Stimulated activated CD4-positive, alpha-beta T cell treated with anti-CD3 and anti-CD28 coated beads, Interleukin-12 subunit alpha, Interleukin-12 subunit beta, amount 100 ng/mL, for 24 hours (primary cell): ENCODE data around the gene ARHGEF39.
"Not testable (repeated sequence)": the region's sequence is repeated elsewhere in the genome, so short reads cannot be mapped to it uniquely, and the experiment has no call there.

Source experiments
- DNase-seq, 2 experiments: peaks; one replicate each; pipeline ENCODE4 v3.0.0-alpha.2; 2020; ENCODE audit warnings: low read depth in 2 of 2

Gene ARHGEF39

DNA sequence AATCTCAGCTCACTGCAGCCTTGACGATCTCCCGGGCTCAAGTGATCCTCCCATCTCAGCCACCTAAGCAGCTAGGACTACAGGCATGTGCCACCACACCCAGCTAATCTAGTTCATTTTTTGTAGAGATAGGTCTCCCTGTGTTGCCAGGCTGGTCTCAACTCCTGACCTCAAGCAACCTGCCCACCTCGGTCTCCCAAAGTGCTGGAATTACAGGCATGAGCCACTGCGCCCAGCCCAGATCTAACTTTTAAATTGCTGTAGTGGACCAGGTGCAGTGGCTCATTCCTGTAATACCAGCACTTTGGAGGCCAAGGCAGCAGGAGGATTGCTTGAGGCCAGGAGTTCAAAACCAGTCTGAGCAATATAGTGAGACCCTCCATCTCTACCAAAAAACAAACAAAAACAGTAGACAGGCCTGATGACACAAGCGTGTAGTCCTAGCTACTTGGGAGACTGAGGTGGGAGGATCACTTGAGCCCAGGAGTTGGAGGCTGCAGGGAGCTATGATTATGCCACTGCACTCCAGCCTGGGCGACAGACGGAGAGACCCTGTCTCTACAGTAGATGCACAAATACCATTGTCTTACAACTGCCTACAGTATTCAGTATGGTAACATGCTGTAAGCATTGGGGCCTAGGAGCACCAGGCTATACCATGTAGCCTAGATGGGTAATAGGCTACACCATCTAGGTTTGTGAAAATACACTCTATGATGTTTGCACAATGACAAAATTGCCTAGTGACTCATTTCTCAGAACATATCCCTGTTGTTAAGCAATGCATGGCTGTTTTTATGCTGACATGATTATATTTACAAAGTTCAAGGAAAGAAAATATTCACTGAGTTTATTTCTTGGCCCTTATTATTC lies 12.8 kb downstream of the ARHGEF39 start:
- no peak for DNase-seq

GRCh38 chr9:35650341-35651158 lies 14.4 kb downstream of the ARHGEF39 start, which contains the start of gene SIT1:
SIT1 (minus strand) TSS chr9:35650931; CDS start chr9:35650853, 78 bp downstream.
- peak in 1 of 2 experiments; percentile 36 for DNase-seq

DNA sequence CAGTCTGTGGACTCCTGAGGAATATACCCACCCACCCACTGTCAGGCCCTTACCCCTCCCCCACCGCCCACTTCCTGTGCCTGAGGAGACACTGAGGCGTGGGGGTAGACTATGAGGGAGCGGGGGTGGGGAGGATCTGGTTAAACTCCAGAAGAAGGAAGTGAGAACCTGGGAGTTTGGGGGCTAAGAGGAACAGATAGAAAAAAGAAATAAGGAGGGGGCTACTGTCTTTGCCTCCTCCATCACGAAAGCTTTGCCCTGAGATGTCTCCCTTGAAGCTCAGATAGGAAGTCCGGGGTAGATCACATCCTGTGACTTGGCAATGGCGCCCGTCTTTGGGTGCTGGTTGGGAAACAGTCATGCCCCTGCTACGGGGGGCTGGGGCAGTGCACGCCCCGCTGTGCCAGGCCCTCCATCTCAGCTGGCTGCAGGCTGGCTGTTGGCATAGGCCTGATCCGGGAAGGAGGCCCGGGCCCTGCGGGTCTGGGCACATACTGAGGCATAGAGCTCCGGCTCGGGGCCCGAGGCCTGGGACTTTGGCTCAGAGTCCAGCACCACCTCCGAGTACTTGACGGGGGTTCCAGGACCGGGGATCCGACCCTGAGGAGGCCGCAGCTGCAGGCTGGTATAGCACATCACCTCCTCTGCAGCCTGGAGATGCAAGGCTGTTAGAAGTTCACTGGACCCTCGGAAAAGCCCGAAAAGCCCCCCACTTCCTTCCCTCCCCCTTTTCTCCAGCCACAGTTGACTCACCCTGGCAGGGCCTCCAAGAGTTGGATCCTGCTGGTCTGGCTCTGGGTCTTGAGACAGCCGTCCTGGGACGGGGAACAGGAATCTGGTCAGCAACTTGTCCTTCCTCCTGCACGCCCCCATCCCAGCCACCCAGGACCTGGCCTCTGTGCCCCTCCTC lies 15.3 kb downstream of the ARHGEF39 start:
- DNase-seq: no peak

GRCh38 chr9:35646533-35647265 lies 18.3 kb downstream of the ARHGEF39 start:
- peak; percentile 76 to 88 for DNase-seq

- no peak for DNase-seq
These were observed 18.9 kb downstream of the ARHGEF39 start for GRCh38 chr9:35646153-35646532.

- not testable (repeated sequence) for DNase-seq
These were observed 19.3 kb downstream of the ARHGEF39 start for GRCh38 chr9:35645736-35646135.

DNA sequence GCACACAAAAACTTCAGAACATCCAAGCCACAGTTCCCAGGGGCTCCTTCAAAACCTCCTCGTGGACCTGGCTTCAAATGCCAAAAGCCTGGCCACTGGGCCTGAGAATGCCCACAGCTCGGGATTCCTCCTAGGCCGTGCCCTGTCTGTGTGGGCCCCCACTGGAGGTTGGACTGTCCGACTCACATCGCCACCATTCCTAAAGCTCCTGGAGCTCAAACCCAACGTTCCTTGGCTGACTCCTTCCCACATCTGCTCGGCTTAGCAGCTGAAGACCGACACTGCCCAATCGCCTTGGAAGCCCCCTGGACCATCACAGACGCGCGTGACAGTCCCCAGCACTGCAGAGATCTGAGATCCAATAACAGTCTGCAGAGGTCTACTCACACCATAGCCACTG lies 21.9 kb downstream of the ARHGEF39 start:
- no peak for DNase-seq

GRCh38 chr9:35641478-35641877 lies 23.5 kb downstream of the ARHGEF39 start:
- DNase-seq: not testable (repeated sequence)

- DNase-seq: not testable (repeated sequence)
These were observed 24.6 kb downstream of the ARHGEF39 start for GRCh38 chr9:35640431-35640830.

GRCh38 chr9:35639631-35640030 lies 25.4 kb downstream of the ARHGEF39 start:
- DNase-seq: no peak

DNA sequence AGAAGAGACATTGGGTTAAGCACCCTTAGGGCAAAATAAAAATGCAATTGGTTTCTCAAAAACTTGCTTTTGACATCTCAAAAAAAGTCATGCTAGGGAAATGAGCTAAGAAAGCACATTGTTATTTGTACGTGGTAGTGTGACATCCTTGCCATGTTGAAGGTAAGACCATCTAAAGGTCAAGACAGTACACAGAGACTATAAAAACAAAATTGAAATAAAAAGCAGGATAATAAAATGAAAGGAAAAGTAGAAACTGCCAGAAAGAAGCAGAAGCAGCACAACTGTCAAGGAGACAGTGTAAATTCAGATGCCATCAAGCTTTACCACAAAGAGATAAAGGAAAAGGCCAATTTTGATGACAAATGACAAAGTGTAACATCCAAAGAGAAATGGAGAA lies 25.8 kb downstream of the ARHGEF39 start:
- not testable (repeated sequence) for DNase-seq

- not testable (repeated sequence) for DNase-seq
These were observed 26.2 kb downstream of the ARHGEF39 start for GRCh38 chr9:35638751-35639150.

DNA sequence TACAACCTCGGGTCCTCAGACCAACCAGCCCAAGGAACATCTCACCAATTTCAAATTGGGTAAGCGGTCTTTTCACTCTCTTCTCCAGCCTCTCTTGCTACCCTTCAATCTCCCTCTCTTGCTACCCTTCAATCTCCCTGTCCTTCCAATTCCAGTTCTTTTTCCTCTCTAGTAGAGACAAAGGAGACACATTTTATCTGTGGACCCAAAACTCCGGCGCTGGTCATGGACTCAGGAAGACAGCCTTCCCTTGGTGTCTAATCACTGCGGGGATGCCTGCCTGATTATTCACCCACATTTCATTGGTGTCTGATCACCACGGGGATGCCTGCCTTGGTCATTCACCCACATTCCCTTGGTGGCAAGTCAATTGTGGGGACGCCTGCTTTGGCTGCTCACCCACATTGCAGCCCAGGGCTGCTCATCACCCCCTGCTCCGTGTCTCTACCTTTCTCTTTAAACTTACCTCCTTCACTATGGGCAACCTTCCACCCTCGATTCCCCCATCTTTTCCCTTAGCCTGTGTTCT lies 27.5 kb downstream of the ARHGEF39 start:
- DNase-seq: not testable (repeated sequence)

DNA sequence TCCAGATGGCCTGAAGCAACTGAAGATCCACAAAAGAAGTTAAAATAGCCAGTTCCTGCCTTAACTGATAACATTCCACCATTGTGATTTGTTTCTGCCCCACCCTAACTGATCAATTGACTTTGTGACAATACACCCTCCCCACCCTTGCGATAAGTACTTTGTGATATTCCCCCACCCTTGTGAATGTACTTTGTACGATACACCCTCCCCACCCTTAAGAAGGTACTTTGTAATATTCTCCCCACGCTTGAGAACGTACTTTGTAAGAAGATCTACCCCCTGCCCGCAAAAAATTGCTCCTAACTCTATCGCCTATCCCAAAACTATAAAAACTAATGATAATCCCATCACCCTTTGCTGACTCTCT lies 28.1 kb downstream of the ARHGEF39 start:
- not testable (repeated sequence) for DNase-seq

DNA sequence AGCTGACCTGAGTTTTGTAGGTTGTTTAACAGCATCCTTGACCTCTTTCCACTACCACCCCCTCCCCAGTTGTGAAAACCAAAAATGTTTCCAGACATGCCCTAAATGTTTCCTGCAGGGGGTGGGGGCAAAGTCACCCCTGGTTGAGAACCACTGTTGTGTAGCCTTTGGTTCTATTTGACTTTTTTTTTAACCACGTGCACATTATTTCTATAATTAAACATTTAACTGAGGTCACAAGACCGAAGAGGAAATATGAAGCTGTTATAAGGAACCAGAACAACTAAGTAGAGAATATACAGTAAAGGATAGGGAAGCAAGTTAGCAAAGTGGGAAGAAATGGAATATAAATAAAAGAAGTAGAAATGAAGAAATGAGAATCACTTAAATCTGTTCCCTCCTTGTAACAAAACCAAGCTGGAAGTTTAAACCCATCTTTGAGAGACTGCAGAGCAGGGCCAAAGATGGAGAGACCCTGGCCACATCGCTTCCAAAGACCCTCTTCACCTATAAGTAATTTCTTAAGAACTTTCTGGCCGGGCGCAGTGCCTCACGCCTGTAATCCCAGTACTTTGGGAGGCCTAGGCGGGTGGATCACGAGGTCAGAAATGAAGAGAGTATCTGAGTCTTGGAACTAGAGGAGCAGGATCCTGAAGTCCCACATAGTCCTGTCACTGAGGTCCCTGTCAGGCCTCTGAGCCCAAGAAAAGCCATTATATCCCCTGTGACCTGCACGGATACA lies 28.7 kb downstream of the ARHGEF39 start:
- no peak for DNase-seq

DNA sequence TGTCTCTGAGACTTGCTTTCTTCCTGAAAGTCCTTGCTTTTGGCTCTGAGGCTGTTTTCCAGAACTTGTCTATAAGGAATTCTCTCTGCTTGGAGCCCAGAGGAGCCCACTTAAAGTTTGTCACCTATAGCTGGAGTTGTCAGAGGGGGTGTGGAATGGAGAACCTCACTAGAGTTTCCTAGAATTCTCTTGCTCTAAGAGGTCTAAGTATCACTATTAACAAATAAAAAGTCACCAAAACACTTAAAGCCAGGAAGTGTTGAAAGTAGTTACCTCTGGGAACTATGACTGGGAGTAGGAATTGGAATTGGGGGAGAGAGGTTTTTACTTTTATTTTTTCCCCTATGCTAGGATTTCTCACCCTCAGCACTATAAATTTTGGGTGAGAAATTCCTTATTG lies 29.3 kb downstream of the ARHGEF39 start:
- DNase-seq: no peak

DNA sequence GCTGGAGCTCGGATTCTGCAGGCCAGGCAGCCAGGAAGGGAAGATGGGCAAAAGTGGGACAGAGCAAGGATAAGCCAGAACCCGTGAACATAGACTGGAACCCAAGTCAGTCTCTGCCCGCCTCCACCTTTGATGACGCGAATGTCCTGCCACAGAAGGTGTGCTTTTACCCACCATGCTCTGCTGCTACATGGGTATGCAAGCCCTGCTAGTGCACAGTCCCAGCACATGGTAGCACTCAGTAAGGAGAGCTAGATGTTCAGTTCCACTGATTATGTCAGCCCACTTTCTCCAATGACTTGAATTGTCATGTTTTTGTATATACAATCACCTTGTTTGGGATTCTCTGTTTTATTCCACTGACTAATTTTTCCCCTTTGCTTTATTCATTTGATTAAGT lies 35.4 kb downstream of the ARHGEF39 start:
- DNase-seq: no peak

- no peak for DNase-seq
These were observed 36.5 kb downstream of the ARHGEF39 start for GRCh38 chr9:35628389-35628991.

GRCh38 chr9:35627575-35627974 lies 37.4 kb downstream of the ARHGEF39 start:
- DNase-seq: no peak

DNA sequence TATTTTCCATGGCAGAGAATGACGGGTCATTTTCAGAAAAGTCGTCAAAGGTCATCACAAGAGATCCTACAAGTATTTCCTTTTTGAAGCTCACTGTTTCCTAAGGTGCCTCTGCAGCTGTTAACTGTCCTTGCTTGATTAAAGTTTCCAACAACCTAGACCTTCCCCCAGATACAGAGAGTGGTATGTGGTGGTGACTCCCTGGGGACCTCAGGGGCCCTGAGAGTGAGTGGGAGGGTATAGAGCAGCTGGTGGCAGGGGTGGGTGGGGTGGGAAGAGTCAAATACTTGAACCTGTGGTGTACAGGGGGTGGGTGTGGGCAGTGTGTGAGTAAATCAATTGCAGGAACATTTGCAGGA lies 45.2 kb downstream of the ARHGEF39 start:
- DNase-seq: no peak
